Tibial nerve (tissue), 4 donors: Measurements from ENCODE around the gene BCR.
"Not testable (repeated sequence)": the region's sequence is repeated elsewhere in the genome, so short reads cannot be mapped to it uniquely, and the experiment has no call there.

Source experiments
- EP300 ChIP-seq, 2 donors: sonication (generic); formaldehyde crosslinking; IDR thresholded peaks; one replicate each; pipeline ENCODE4 v1.6.1; 2017; ENCODE audit warnings: antibody characterized with exemption in 2 of 2, mild to moderate bottlenecking in 1 of 2
- POLR2A ChIP-seq, 2 donors: fragments of 450-650 bp; IDR thresholded peaks; one replicate each; pipeline ENCODE4 v1.6.1; 2017; ENCODE audit warnings: antibody characterized with exemption in 2 of 2, mild to moderate bottlenecking in 2 of 2, moderate library complexity in 2 of 2
- TF ChIP-seq, protein P1 (sequence below), 5 experiments: fragments of 200-600 bp in 3 of 5; fragments of 450-650 bp in 2 of 5; sonication (generic) in 3 of 5; IDR thresholded peaks; one replicate each; pipeline ENCODE4 v1.5.1; 2016 to 2019; ENCODE audit warnings: antibody characterized with exemption in 5 of 5, mild to moderate bottlenecking in 3 of 5, moderate library complexity in 2 of 5

DNA sequence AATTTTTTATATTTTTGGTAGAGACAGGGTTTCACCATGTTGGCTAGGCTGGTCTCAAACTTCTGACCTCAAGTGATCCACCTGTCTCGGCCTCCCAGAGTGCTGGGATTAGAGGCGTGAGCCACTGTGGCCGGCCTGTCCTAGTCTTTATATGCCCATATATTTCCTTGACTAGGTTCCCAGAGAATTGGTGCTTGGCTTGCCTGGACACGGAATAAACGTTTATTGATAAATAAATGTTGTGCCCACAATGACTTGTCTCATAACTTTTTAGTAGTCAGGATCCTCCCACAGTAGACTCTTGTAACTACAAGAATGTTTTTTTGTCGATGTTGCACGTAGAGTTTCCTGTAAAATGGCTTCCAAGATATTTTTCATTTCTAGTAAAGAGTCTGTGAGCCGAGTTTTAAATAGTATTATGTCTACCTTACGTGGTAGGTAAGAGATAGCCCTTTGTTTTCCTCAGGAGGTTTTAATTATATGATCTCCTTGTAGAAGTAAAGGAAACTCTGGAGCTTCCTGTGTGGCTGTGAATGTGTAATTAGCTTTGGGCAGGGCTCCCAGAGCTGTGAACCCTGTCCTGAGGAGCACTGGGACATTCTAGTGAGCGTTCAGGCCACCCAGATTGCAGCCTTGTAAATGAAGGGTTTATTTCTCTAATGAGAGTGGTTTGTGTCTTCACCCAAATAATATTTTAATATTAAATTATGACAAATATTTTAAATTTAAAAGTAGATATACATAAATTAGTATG lies 161.8 kb downstream of the BCR start:
- TF ChIP-seq, protein P1, sequence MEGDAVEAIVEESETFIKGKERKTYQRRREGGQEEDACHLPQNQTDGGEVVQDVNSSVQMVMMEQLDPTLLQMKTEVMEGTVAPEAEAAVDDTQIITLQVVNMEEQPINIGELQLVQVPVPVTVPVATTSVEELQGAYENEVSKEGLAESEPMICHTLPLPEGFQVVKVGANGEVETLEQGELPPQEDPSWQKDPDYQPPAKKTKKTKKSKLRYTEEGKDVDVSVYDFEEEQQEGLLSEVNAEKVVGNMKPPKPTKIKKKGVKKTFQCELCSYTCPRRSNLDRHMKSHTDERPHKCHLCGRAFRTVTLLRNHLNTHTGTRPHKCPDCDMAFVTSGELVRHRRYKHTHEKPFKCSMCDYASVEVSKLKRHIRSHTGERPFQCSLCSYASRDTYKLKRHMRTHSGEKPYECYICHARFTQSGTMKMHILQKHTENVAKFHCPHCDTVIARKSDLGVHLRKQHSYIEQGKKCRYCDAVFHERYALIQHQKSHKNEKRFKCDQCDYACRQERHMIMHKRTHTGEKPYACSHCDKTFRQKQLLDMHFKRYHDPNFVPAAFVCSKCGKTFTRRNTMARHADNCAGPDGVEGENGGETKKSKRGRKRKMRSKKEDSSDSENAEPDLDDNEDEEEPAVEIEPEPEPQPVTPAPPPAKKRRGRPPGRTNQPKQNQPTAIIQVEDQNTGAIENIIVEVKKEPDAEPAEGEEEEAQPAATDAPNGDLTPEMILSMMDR (IDR thresholded peaks at IDR 0.05): not testable (repeated sequence)
- TF ChIP-seq EP300, POLR2A (IDR thresholded peaks at IDR 0.05): not testable (repeated sequence)
